IMR-90 (cell line): ENCODE measurements around the gene BCAT1. TPM values are rescaled to one million over a fixed set of nuclear protein-coding genes. Genes with fewer than 3 reads are reported as not detected.
A peak's percentile ranks its signal among the peaks of the same experiment; 100 is the strongest.

Experiments used
- ATAC-seq: fragments of 200-7000 bp; cut with Tn5 transposase; 2 replicates; pipeline ENCODE4 v1.9.1; 2020; ENCODE audit warnings: low read depth, mild to moderate bottlenecking, moderate library complexity
- BruUV-seq: library from RNA; stranded (reverse); fragments of 400-500 nt; replicated peaks from 2 replicates; lab custom pipeline; 2021; lab: Mats Ljungman, UMichigan
- CTCF ChIA-PET: fragments of 300-600 bp; formaldehyde crosslinking; extraction: SDS; loops from one replicate; lab custom pipeline; 2021; ENCODE audit warnings: antibody characterized with exemption; lab: Yijun Ruan, JAX
- POLR2A ChIA-PET: fragments of 300-600 bp; sonication (Branson Sonifier 250); formaldehyde crosslinking; loops from one replicate; lab custom pipeline; 2022; ENCODE audit warnings: antibody characterized with exemption; ENCODE audit not compliant: unreplicated experiment; lab: Charles Lee
- DNase-seq: peaks from one replicate; pipeline ENCODE4 v3.0.0; 2013
- H2AFZ ChIP-seq: replicated peaks from 2 replicates; pipeline ENCODE3; 2013; ENCODE audit warnings: low read length, mild to moderate bottlenecking; ENCODE audit not compliant: poor library complexity
- H2AK5ac ChIP-seq: 2 replicates; pipeline ENCODE4 v1.6.1; 2013; ENCODE audit warnings: low read depth, low read length, inconsistent platforms
- H2AK9ac ChIP-seq: replicated peaks from 2 replicates; pipeline ENCODE3; 2013; ENCODE audit warnings: mild to moderate bottlenecking, low read depth, low read length, moderate library complexity; ENCODE audit not compliant: poor library complexity
- H2BK120ac ChIP-seq: 2 replicates; pipeline ENCODE4 v1.6.1; 2013; ENCODE audit warnings: low read depth, low read length, inconsistent platforms
- H2BK15ac ChIP-seq: 3 replicates; pipeline ENCODE4 v1.6.1; 2013; ENCODE audit warnings: low read depth, low read length, inconsistent platforms
- H2BK20ac ChIP-seq: 2 replicates; pipeline ENCODE4 v1.6.1; 2013; ENCODE audit warnings: low read depth, mild to moderate bottlenecking, inconsistent platforms, low read length, moderate library complexity
- H2BK5ac ChIP-seq: 2 replicates; pipeline ENCODE4 v1.6.1; 2013; ENCODE audit warnings: mild to moderate bottlenecking, low read depth, low read length, inconsistent platforms; ENCODE audit not compliant: poor library complexity, severe bottlenecking
- H3K14ac ChIP-seq: replicated peaks from 2 replicates; pipeline ENCODE4 v1.6.1; 2013; ENCODE audit warnings: low read depth, low read length, inconsistent platforms
- H3K18ac ChIP-seq: 2 replicates; pipeline ENCODE4 v1.6.1; 2013; ENCODE audit warnings: low read depth, low read length, control low read depth
- H3K23ac ChIP-seq: 2 replicates; pipeline ENCODE4 v1.6.1; 2013; ENCODE audit warnings: low read depth, low read length, inconsistent platforms
- H3K27ac ChIP-seq: 2 replicates; pipeline ENCODE4 v1.5.1; 2013; ENCODE audit warnings: mild to moderate bottlenecking, control low read depth, low read length; ENCODE audit not compliant: insufficient read depth
- H3K27me3 ChIP-seq: 2 replicates; pipeline ENCODE4 v1.6.1; 2013; ENCODE audit warnings: low read length; ENCODE audit not compliant: control insufficient read depth, insufficient read depth
- H3K36me3 ChIP-seq: 2 replicates; pipeline ENCODE4 v1.6.1; 2013; ENCODE audit warnings: low read length, mixed read lengths; ENCODE audit not compliant: control insufficient read depth, insufficient read depth
- H3K4ac ChIP-seq: 2 replicates; pipeline ENCODE4 v1.6.1; 2013; ENCODE audit warnings: low read depth, low read length, inconsistent platforms
- H3K4me1 ChIP-seq: 2 replicates; pipeline ENCODE4 v1.6.1; 2013; ENCODE audit warnings: low read length, mixed read lengths; ENCODE audit not compliant: control insufficient read depth, insufficient read depth
- H3K4me2 ChIP-seq: 2 replicates; pipeline ENCODE4 v1.6.1; 2013; ENCODE audit warnings: low read depth, mild to moderate bottlenecking, control low read depth, low read length, moderate library complexity
- H3K4me3 ChIP-seq: 2 replicates; pipeline ENCODE4 v1.5.1; 2013; ENCODE audit warnings: low read depth, mild to moderate bottlenecking, control low read depth, low read length, moderate library complexity; ENCODE audit not compliant: insufficient read depth
- H3K56ac ChIP-seq: 2 replicates; pipeline ENCODE4 v1.6.1; 2013; ENCODE audit warnings: low read length, inconsistent platforms; ENCODE audit not compliant: insufficient read depth; ENCODE audit errors: extremely low read depth
- H3K79me1 ChIP-seq, 2 experiments: 2 replicates each; pipeline ENCODE4 v1.6.1; 2013; ENCODE audit warnings: low read length in 2 of 2, inconsistent platforms in 1 of 2, low read depth in 1 of 2
- H3K9ac ChIP-seq: 2 replicates; pipeline ENCODE4 v1.6.1; 2013; ENCODE audit warnings: low read depth, low read length, control low read depth
- H3K9me1 ChIP-seq: 2 replicates; pipeline ENCODE4 v1.6.1; 2013; ENCODE audit warnings: low read length, inconsistent platforms; ENCODE audit not compliant: insufficient read depth
- H3K9me3 ChIP-seq: 2 replicates; pipeline ENCODE4 v1.6.1; 2013; ENCODE audit warnings: low read length; ENCODE audit not compliant: control insufficient read depth, insufficient read depth
- H4K20me1 ChIP-seq: 2 replicates; pipeline ENCODE4 v1.6.1; 2013; ENCODE audit warnings: low read length, inconsistent platforms; ENCODE audit not compliant: insufficient read depth
- H4K5ac ChIP-seq: 2 replicates; pipeline ENCODE4 v1.6.1; 2013; ENCODE audit warnings: mild to moderate bottlenecking, low read depth, low read length, control low read depth
- H4K8ac ChIP-seq, 2 experiments: 2 replicates each; pipeline ENCODE4 v1.6.1; 2013; ENCODE audit warnings: low read depth in 2 of 2, low read length in 2 of 2, control low read depth in 1 of 2, inconsistent platforms in 1 of 2
- H4K91ac ChIP-seq: 2 replicates; pipeline ENCODE4 v1.6.1; 2013; ENCODE audit warnings: low read depth, low read length, inconsistent platforms; ENCODE audit not compliant: insufficient read depth
- BHLHE40 ChIP-seq: fragments of 150-350 bp; IDR thresholded peaks from 2 replicates; pipeline ENCODE4 v1.6.1; 2016; ENCODE audit warnings: mild to moderate bottlenecking, low read depth, low read length
- MAFK ChIP-seq: IDR thresholded peaks from 2 replicates; pipeline ENCODE4 v1.6.1; 2012; ENCODE audit warnings: low read depth, low read length, improper control_type of control experiment
- MAZ ChIP-seq: IDR thresholded peaks from 2 replicates; pipeline ENCODE4 v1.6.1; 2012; ENCODE audit warnings: low read depth, mild to moderate bottlenecking, low read length, improper control_type of control experiment, moderate library complexity, borderline replicate concordance
- MXI1 ChIP-seq: IDR thresholded peaks from 2 replicates; pipeline ENCODE4 v1.6.1; 2012; ENCODE audit warnings: low read depth, mild to moderate bottlenecking, low read length, moderate library complexity, borderline replicate concordance
- NFE2L2 ChIP-seq: fragments of 150-350 bp; IDR thresholded peaks from 2 replicates; pipeline ENCODE4 v1.6.1; 2016; ENCODE audit warnings: low read depth, mild to moderate bottlenecking, low read length
- RCOR1 ChIP-seq: IDR thresholded peaks from 2 replicates; pipeline ENCODE4 v1.6.1; 2012; ENCODE audit warnings: mild to moderate bottlenecking, low read length, improper control_type of control experiment; ENCODE audit not compliant: insufficient replicate concordance
- SMC3 ChIP-seq: fragments of 150-350 bp; IDR thresholded peaks from 2 replicates; pipeline ENCODE4 v1.6.1; 2016; ENCODE audit warnings: low read depth, mild to moderate bottlenecking, antibody characterized with exemption, low read length, moderate library complexity
- USF2 ChIP-seq: fragments of 150-350 bp; IDR thresholded peaks from 2 replicates; pipeline ENCODE4 v1.6.1; 2017; ENCODE audit warnings: mild to moderate bottlenecking, antibody characterized with exemption, low read length, low read depth
- dilution Hi-C: fragments of 300-500 bp; cut with HindIII; formaldehyde crosslinking; loops from one replicate; pipeline ENCODE4 v1.14.3; 2018; ENCODE audit warnings: low sequenced_read_pairs; ENCODE audit not compliant: unreplicated experiment
- in situ Hi-C: fragments of 300-500 bp; cut with MboI; formaldehyde crosslinking; loops from 3 replicates; pipeline ENCODE4 v1.14.3; 2019; ENCODE audit warnings: low sequenced_read_pairs, inconsistent platforms, mixed read lengths
- intact Hi-C: fragments of 100-400 bp; cut with micrococcal nuclease; formaldehyde crosslinking; loops from 2 replicates; pipeline ENCODE4 v1.10.0; 2022
- polyA plus RNA-seq, 3 experiments: library from polyadenylated mRNA; depleted of rRNA; stranded (reverse); fragments of >200 nt; gene quantifications; 2 replicates each; pipeline ENCODE4 v1.2.3, GENCODE V29; 2012; ENCODE audit warnings: low replicate concordance in 1 of 3
- total RNA-seq: library from RNA; depleted of rRNA; stranded (reverse); fragments of >200 nt; gene quantifications from 2 replicates; pipeline ENCODE4 v1.2.3, GENCODE V29; 2012
- TF ChIP-seq, protein P1 (sequence below): conservative IDR thresholded peaks from 2 replicates; pipeline ENCODE4 v1.5.1; 2012; ENCODE audit warnings: mild to moderate bottlenecking, low read depth, low read length, improper control_type of control experiment
- TF ChIP-seq, protein P2 (sequence below): fragments of 150-350 bp; IDR thresholded peaks from 2 replicates; pipeline ENCODE4 v1.6.1; 2016; ENCODE audit warnings: low read depth, mild to moderate bottlenecking, low read length, moderate library complexity, borderline replicate concordance

BCAT1 gene
- total and polyA plus RNA-seq, 2 of the 4 experiments (the other 2 are of a cell fraction): 30.4 to 683 TPM

DNA sequence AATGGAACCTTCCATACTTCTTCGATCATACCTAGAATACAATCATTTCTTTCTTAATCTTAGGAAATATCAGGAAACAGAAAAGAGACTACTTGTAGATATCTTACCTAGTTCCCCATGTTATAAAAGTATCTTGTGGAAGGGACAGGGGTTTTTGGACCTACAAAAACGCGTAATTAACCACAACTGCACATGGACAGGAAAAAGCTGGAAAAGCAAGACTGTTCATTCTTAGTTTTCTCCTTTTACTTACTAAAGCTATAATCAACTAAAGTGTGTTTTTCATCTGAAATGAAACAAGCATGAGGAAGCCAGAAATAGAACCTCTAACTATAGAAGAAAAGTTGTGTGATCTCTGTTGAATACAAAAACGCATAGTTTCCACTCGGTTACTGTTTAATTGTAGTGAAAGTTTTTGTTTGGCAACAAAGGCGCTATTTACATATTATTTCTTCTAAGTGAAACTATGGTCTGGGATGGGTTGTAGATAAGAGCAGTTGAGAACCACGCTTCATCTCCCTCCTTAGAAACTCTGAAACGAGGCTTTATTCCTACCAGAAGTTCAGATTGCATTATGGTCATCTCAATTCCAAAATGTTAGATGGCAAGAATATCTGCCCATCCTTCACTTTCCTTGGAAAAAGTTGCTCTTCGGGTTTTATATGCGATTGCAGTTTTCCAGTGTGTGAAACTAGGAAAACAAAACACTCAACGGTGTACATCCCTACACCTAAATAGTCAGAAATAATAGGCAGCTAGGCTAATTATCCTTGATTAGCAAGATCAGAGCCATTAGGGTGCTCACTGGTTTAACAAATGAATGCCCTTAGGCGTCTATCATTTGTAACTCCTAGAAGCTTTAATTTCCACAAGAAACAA is 1.1 kb downstream of the BCAT1 start (continued):
- no peak for TF ChIP-seq MXI1

- Histone ChIP-seq H3K14ac (peak overlapping the region; percentile 56; the same call in 1 of the 2 replicates), H3K4me3 (no peak overlapping the region), H4K20me1 (peaks cover 50% of the 10 kb centered on the region), H2AK9ac (no peak overlapping the region), H2BK120ac (no peak overlapping the region), H3K27me3 (no peaks in the 10 kb centered on the region), H2BK5ac (peak overlapping the region; percentile 94), H3K79me1 (peaks cover 11 to 65% of the 10 kb centered on the region in 2 experiments), H3K4ac (peak overlapping the region; percentile 69; the same call in 1 of the 2 replicates), H3K18ac (peak overlapping the region; percentile 63; the same call in 1 of the 2 replicates), H3K36me3 (peaks cover 6% of the 10 kb centered on the region), H3K27ac (peak overlapping the region; percentile 46; the same call in 1 of the 2 replicates), H2AK5ac (peak overlapping the region; percentile 49; the same call in 1 of the 2 replicates), H3K23ac (peak overlapping the region; percentile 39), H3K56ac (no peak overlapping the region), H4K8ac (peak overlapping the region in 1 of 2 experiments; percentile 97; a peak in 1 of 4 replicates), H3K4me2 (peak overlapping the region; percentile 56), H4K5ac (peak overlapping the region; percentile 71; the same call in 1 of the 2 replicates), H3K9ac (peak overlapping the region; percentile 17; the same call in 1 of the 2 replicates), H2AFZ (no peak overlapping the region), H3K9me3 (no peaks in the 10 kb centered on the region), H4K91ac (0 out of 2 replicates have a peak overlapping the region, but pooled peaks have one; percentile 9), H2BK20ac (no peak overlapping the region), H2BK15ac (no peak overlapping the region; the same call in 2 of the 3 replicates), H3K9me1 (peaks cover 7% of the 10 kb centered on the region), H3K4me1 (peaks cover 10% of the 10 kb centered on the region)
- dilution Hi-C loops (no loop called here), in situ Hi-C loops (loop anchor here (5.0 kb wide), 1 partner anchor 104 kb away; no protein-coding TSS in a partner anchor), intact Hi-C loops (loop anchor here (5.0 to 10.0 kb wide), 3 partner anchors 34 to 1741 kb away; no protein-coding TSS in a partner anchor)
- CTCF ChIA-PET: interaction anchor here (0.6 kb wide), 1 partner anchor 1239 kb away, joined by 5 read pairs; no protein-coding TSS in a partner anchor
- BruUV-seq: no TSS peak
- DNase-seq (no peak), ATAC-seq (no peak)
- POLR2A ChIA-PET: interaction anchor here (1.0 kb wide), 1 partner anchor 10 kb away, joined by 5 read pairs; no protein-coding TSS in a partner anchor
- TF ChIP-seq USF2: no peak
- TF ChIP-seq MAFK: no peak
- TF ChIP-seq NFE2L2: no peak
- TF ChIP-seq MAZ: no peak
- no peak for TF ChIP-seq SMC3
- TF ChIP-seq, protein P1, sequence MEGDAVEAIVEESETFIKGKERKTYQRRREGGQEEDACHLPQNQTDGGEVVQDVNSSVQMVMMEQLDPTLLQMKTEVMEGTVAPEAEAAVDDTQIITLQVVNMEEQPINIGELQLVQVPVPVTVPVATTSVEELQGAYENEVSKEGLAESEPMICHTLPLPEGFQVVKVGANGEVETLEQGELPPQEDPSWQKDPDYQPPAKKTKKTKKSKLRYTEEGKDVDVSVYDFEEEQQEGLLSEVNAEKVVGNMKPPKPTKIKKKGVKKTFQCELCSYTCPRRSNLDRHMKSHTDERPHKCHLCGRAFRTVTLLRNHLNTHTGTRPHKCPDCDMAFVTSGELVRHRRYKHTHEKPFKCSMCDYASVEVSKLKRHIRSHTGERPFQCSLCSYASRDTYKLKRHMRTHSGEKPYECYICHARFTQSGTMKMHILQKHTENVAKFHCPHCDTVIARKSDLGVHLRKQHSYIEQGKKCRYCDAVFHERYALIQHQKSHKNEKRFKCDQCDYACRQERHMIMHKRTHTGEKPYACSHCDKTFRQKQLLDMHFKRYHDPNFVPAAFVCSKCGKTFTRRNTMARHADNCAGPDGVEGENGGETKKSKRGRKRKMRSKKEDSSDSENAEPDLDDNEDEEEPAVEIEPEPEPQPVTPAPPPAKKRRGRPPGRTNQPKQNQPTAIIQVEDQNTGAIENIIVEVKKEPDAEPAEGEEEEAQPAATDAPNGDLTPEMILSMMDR: no peak
- TF ChIP-seq, protein P2, sequence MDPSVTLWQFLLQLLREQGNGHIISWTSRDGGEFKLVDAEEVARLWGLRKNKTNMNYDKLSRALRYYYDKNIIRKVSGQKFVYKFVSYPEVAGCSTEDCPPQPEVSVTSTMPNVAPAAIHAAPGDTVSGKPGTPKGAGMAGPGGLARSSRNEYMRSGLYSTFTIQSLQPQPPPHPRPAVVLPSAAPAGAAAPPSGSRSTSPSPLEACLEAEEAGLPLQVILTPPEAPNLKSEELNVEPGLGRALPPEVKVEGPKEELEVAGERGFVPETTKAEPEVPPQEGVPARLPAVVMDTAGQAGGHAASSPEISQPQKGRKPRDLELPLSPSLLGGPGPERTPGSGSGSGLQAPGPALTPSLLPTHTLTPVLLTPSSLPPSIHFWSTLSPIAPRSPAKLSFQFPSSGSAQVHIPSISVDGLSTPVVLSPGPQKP: no peak
- no peak for TF ChIP-seq RCOR1
- TF ChIP-seq BHLHE40: no peak
These were observed 3.1 kb downstream of the BCAT1 start for GRCh38 chr12:24945845-24946244.
